Lung (tissue), 12 donors: ENCODE measurements around the gene PPM1L. TPM values are rescaled to one million over a fixed set of nuclear protein-coding genes. Genes with fewer than 3 reads are reported as not detected.

Experiments
- ATAC-seq: fragments of 200-7000 bp; cut with Tn5 transposase; one replicate; pipeline ENCODE4 v1.9.1; 2020; ENCODE audit warnings: moderate number of reproducible peaks; ENCODE audit not compliant: insufficient read depth, low FRiP score
- DNase-seq, 3 donors: peaks; one replicate each; pipeline ENCODE4 v3.0.0-alpha.2; 2013 to 2017
- H3K27ac ChIP-seq, 2 donors: one replicate each; pipeline ENCODE4 v1.5.1; 2013; ENCODE audit warnings: mild to moderate bottlenecking in 2 of 2, moderate library complexity in 2 of 2, control low read depth in 1 of 2, inconsistent platforms in 1 of 2, low read depth in 1 of 2, low read length in 1 of 2
- H3K27me3 ChIP-seq, 3 donors: one replicate each; pipeline ENCODE4 v1.5.1; 2013; ENCODE audit warnings: low read length in 2 of 3; ENCODE audit not compliant: control insufficient read depth in 3 of 3, insufficient read depth in 3 of 3
- H3K36me3 ChIP-seq, 4 donors: one replicate each; pipeline ENCODE4 v1.5.1; 2013; ENCODE audit warnings: low read length in 4 of 4, mild to moderate bottlenecking in 1 of 4, moderate library complexity in 1 of 4; ENCODE audit not compliant: control insufficient read depth in 4 of 4, insufficient read depth in 4 of 4
- H3K4me1 ChIP-seq, 5 donors: one replicate each; pipeline ENCODE4 v1.5.1; 2013; ENCODE audit warnings: low read length in 5 of 5, mild to moderate bottlenecking in 2 of 5, moderate library complexity in 1 of 5; ENCODE audit not compliant: control insufficient read depth in 5 of 5, insufficient read depth in 5 of 5
- H3K4me3 ChIP-seq: one replicate; pipeline ENCODE4 v1.5.1; 2013; ENCODE audit warnings: mild to moderate bottlenecking, control low read depth, moderate library complexity
- H3K9ac ChIP-seq, 2 donors: one replicate each; pipeline ENCODE4 v1.5.1; 2013; ENCODE audit warnings: low read length in 2 of 2, control low read depth in 1 of 2; ENCODE audit not compliant: insufficient read depth in 1 of 2
- H3K9me3 ChIP-seq, 4 donors: one replicate each; pipeline ENCODE4 v1.5.1; 2013; ENCODE audit warnings: low read length in 3 of 4, mild to moderate bottlenecking in 1 of 4, moderate library complexity in 1 of 4; ENCODE audit not compliant: control insufficient read depth in 4 of 4, insufficient read depth in 3 of 4
- WGBS, 2 donors: extraction: QIAGEN DNeasy Blood & Tissue Kit; methylation state at CpG; one replicate each; pipeline ENCODE4 v1.1.7; 2013; 5-methylcytosine and 5-hydroxymethylcytosine counted together
- polyA plus RNA-seq, 2 donors: library from polyadenylated mRNA; stranded (reverse); fragments of 200-250 nt; gene quantifications; one replicate each; pipeline ENCODE4 v1.2.1, GENCODE V29; 2013
- total RNA-seq, 2 donors: library from RNA; depleted of rRNA in 1 of 2; stranded (reverse); fragments of >200 nt in 1 of 2; gene quantifications; one replicate each; pipeline ENCODE4 v1.2.1, GENCODE V29; 2014 to 2021
- TF ChIP-seq, protein P1 (sequence below): IDR thresholded peaks from 2 replicates; pipeline ENCODE4 v1.5.1; 2012; ENCODE audit warnings: mild to moderate bottlenecking; ENCODE audit errors: control extremely low read depth, extremely low read depth
- donor health status: control.
- donor health status: control.
- donor health status: Bipolar disorder and iron deficiency.
- donor health status: healthy.
- donor health status: DM: yes; HTN: yes; CAD: no.

The PPM1L gene
- total and polyA plus RNA-seq, 4 donors: 1.5 to 17.7 (median 6.7) TPM

DNA sequence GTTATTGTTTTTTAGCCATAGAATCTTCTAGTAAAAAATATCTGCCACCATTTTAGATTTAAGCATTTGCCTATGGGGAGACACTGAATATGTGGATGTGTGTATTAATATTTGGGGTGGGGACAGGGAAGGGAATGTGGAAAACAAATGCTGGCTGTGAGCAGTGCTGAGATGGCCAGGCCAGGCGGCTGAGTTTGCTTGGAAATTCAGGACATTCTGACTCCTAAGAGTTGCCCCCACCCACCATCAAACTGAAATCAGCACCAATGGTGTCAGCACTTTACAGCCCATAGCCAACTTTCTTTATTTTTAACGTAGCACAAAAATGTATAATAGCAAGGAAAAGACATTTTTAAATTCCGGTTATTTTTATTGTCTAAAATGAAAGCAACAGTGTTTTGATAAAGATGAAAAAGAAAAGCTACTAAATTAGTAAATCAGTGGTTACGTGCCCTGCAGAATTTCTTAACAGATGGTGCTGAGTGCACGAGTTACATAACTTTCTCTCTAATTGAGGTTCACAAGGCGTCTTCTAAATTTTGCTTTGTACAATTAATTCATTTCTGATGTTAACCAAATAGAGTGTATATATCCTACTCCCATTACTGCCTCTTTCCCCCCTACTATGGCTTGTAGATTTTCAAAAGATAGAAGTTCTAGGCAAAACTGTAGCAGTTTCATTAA lies 315.1 kb downstream of the PPM1L start:
- H3K9ac ChIP-seq: no peak overlapping the region
- TF ChIP-seq, protein P1, sequence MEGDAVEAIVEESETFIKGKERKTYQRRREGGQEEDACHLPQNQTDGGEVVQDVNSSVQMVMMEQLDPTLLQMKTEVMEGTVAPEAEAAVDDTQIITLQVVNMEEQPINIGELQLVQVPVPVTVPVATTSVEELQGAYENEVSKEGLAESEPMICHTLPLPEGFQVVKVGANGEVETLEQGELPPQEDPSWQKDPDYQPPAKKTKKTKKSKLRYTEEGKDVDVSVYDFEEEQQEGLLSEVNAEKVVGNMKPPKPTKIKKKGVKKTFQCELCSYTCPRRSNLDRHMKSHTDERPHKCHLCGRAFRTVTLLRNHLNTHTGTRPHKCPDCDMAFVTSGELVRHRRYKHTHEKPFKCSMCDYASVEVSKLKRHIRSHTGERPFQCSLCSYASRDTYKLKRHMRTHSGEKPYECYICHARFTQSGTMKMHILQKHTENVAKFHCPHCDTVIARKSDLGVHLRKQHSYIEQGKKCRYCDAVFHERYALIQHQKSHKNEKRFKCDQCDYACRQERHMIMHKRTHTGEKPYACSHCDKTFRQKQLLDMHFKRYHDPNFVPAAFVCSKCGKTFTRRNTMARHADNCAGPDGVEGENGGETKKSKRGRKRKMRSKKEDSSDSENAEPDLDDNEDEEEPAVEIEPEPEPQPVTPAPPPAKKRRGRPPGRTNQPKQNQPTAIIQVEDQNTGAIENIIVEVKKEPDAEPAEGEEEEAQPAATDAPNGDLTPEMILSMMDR: no peak
- 63 to 81% methylated on average over 6 of the region's 6 CpGs for WGBS, 2 donors
- no peaks in the 10 kb centered on the region for H3K36me3 ChIP-seq
- no peaks in the 10 kb centered on the region for H3K27me3 ChIP-seq
- ATAC-seq (no peak), DNase-seq (no peak)
- no peak overlapping the region for H3K27ac ChIP-seq
- H3K4me3 ChIP-seq: no peak overlapping the region
- H3K4me1 ChIP-seq: peaks cover 0 to 7% (median 0%) of the 10 kb centered on the region in 5 donors
- no peaks in the 10 kb centered on the region for H3K9me3 ChIP-seq

DNA sequence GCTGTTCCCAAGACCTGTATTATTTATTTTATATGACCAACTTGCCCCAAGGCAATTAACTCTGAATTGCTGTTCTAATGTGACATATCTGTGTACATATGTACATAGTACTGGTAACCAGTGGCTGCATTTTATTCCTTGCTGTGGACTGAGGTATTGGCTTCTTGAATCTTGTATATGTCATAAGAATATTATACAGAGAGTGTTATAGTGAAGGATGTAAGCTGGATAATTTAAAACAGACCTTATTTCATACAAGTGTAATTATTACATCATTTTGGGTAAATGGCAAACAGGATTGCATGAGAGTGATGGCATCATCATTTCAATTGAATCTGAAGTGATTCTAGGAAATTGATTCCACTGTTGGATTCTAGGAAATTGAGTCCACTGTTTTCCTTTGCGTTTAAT lies 316.2 kb downstream of the PPM1L start:
- ATAC-seq: no peak
- TF ChIP-seq, protein P1: no peak
- 71 to 74% methylated on average over 1 of the region's 1 CpG for WGBS, 2 donors
- peaks cover 0 to 7% (median 0%) of the 10 kb centered on the region in 5 donors for H3K4me1 ChIP-seq
- DNase-seq: no peak
- no peak overlapping the region for H3K9ac ChIP-seq
- no peak overlapping the region for H3K4me3 ChIP-seq
- H3K36me3 ChIP-seq: no peaks in the 10 kb centered on the region
- H3K27me3 ChIP-seq: no peaks in the 10 kb centered on the region
- H3K9me3 ChIP-seq: no peaks in the 10 kb centered on the region
- H3K27ac ChIP-seq: no peak overlapping the region

DNA sequence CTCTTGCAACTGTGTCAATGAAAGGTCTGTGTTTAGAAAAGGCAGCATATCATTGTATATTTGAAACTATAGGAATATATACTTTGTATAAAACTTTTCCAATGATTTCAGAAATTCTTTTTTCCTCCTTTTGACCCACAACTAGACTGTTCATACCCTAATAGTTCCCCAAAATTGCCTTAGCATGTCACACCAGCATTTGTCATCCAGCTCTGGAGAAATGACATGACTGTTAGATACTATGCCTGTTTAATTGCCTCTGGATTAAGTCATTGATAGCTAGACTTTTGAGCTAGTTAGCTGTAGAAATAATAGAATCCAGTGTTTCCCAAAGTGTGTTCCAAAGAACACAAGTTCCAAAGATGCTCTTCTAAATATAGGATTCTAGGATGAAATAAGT lies 316.7 kb downstream of the PPM1L start:
- Histone ChIP-seq H3K9me3 (no peaks in the 10 kb centered on the region), H3K27ac (no peak overlapping the region), H3K27me3 (no peaks in the 10 kb centered on the region), H3K4me1 (peaks cover 0 to 7% (median 0%) of the 10 kb centered on the region in 5 donors), H3K9ac (no peak overlapping the region), H3K4me3 (no peak overlapping the region), H3K36me3 (no peaks in the 10 kb centered on the region)
- DNase-seq: no peak
- ATAC-seq: no peak
- TF ChIP-seq, protein P1: no peak

DNA sequence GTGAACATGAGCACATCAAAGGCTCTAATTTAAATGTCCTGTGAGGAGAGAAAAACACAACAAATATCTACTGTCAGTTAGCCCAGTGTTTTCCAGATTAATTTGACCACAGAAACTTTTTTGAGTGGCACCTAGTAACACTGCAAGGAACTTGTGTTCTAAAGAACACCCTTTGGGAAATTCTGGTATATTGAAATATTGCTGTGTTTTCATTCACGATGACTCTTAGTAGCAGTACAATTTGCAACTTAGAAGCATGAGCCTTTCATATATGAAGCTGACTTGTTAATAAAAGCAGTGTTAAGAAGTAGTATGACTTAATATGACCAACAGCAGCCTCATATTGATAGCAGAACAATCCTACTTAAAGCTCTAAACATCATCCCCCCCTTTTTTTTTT lies 317.1 kb downstream of the PPM1L start:
- no peak overlapping the region for H3K27ac ChIP-seq
- ATAC-seq (no peak), DNase-seq (no peak)
- H3K36me3 ChIP-seq: no peaks in the 10 kb centered on the region
- no peak overlapping the region for H3K9ac ChIP-seq
- WGBS, 2 donors: 96 to 100% methylated on average over 1 of the region's 1 CpG
- no peaks in the 10 kb centered on the region for H3K9me3 ChIP-seq
- peaks cover 0 to 7% (median 0%) of the 10 kb centered on the region in 5 donors for H3K4me1 ChIP-seq
- no peak overlapping the region for H3K4me3 ChIP-seq
- TF ChIP-seq, protein P1: no peak
- no peaks in the 10 kb centered on the region for H3K27me3 ChIP-seq
